ENCODE results near the gene HSPA9. TPM values are rescaled to one million over a fixed set of nuclear protein-coding genes. Genes with fewer than 3 reads are reported as not detected.

HSPA9 gene
- total and polyA plus RNA-seq, 2 of the 13 experiments (the other 11 are each of a cell fraction or from before 2014, with no cell fraction given), result 165 to 478 TPM

GRCh38 chr5:138506370-138507306, 68.6 kb downstream of the HSPA9 start (continued):
- TF ChIP-seq PRDM10 (CRISPR knock-in tag; IDR thresholded peaks at IDR 0.05; ENCODE audit: low read depth) (peak; percentile 94), ZNF569 (CRISPR knock-in tag; IDR thresholded peaks at IDR 0.05; ENCODE audit: borderline replicate concordance) (no peak), MYNN (CRISPR knock-in tag; IDR thresholded peaks at IDR 0.05; ENCODE audit: low read depth) (no peak), YEATS4 (CRISPR knock-in tag; IDR thresholded peaks at IDR 0.05; ENCODE audit: borderline replicate concordance) (peak; percentile 37; the same call in 1 of the 2 replicates), ZNF841 (CRISPR knock-in tag; IDR thresholded peaks at IDR 0.05; ENCODE audit: borderline replicate concordance) (no peak), REST (IDR thresholded peaks at IDR 0.05; ENCODE audit: borderline replicate concordance in 1 of 2, low read depth in 1 of 2, low read length in 2 of 2) (no peak), MBD4 (IDR thresholded peaks at IDR 0.05; ENCODE audit: borderline replicate concordance, low read length) (0 out of 2 replicates have a peak, but pooled peaks have one; percentile 57), ZNF432 (CRISPR knock-in tag; IDR thresholded peaks at IDR 0.05; ENCODE audit: borderline replicate concordance) (no peak), ZNF678 (CRISPR knock-in tag; IDR thresholded peaks at IDR 0.05) (no peak), THRA (CRISPR knock-in tag; IDR thresholded peaks at IDR 0.05; ENCODE audit: borderline replicate concordance) (no peak), ZNF460 (CRISPR knock-in tag; IDR thresholded peaks at IDR 0.05; ENCODE audit: borderline replicate concordance) (no peak), FOXJ3 (CRISPR knock-in tag; IDR thresholded peaks at IDR 0.05; ENCODE audit: borderline replicate concordance) (0 out of 2 replicates have a peak, but pooled peaks have one; percentile 9), KDM1A (CRISPR knock-in tag; IDR thresholded peaks at IDR 0.05) (0 out of 2 replicates have a peak, but pooled peaks have one; percentile 13), ZNF501 (CRISPR knock-in tag; IDR thresholded peaks at IDR 0.05) (no peak), ZNF512B (CRISPR knock-in tag; IDR thresholded peaks at IDR 0.05; ENCODE audit: borderline replicate concordance) (no peak)
